ENCODE measurements around the gene CENPF. TPM values are rescaled to one million over a fixed set of nuclear protein-coding genes. Genes with fewer than 3 reads are reported as not detected.

CENPF gene
- total and polyA plus RNA-seq, 11 donors, result 0.04 to 8.8 (median 0.70) TPM

DNA sequence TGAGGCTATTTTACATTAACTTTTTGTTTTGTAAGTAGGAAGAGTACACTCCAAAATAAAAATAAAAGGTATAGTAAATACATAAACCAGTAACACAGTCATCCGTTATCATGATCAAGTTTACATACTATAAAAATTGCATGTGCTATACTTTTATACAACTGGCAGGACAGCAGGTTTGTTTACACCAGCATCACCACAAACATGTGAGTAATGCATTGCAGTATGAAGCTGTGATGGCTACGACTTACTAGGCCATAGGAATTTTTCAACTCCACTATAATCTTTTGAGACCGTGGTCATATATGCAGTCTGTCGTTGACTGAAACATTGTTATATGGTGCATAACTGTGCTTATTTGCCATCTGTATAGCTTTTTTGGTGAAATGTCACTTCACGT, 106.2 kb downstream of the CENPF start:
- Histone ChIP-seq H3K4me1 (no peaks in the 10 kb centered on the region), H3K36me3 (no peaks in the 10 kb centered on the region), H3K27me3 (no peaks in the 10 kb centered on the region), H3K4me3 (no peak overlapping the region), H3K9me3 (peaks cover 0 to 17% (median 7%) of the 10 kb centered on the region in 12 donors), H3K27ac (no peak overlapping the region)
- intact Hi-C loops (cut with DNase I), result no loop called here
- WGBS, 4 donors, result 84 to 88% (median 85%) methylated on average over 5 of the region's 5 CpGs
- ATAC-seq (no peak), DNase-seq (no peak)
- TF ChIP-seq, protein P1, sequence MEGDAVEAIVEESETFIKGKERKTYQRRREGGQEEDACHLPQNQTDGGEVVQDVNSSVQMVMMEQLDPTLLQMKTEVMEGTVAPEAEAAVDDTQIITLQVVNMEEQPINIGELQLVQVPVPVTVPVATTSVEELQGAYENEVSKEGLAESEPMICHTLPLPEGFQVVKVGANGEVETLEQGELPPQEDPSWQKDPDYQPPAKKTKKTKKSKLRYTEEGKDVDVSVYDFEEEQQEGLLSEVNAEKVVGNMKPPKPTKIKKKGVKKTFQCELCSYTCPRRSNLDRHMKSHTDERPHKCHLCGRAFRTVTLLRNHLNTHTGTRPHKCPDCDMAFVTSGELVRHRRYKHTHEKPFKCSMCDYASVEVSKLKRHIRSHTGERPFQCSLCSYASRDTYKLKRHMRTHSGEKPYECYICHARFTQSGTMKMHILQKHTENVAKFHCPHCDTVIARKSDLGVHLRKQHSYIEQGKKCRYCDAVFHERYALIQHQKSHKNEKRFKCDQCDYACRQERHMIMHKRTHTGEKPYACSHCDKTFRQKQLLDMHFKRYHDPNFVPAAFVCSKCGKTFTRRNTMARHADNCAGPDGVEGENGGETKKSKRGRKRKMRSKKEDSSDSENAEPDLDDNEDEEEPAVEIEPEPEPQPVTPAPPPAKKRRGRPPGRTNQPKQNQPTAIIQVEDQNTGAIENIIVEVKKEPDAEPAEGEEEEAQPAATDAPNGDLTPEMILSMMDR (IDR thresholded peaks at IDR 0.05), result no peak
- TF ChIP-seq POLR2A (IDR thresholded peaks at IDR 0.05), result no peak

DNA sequence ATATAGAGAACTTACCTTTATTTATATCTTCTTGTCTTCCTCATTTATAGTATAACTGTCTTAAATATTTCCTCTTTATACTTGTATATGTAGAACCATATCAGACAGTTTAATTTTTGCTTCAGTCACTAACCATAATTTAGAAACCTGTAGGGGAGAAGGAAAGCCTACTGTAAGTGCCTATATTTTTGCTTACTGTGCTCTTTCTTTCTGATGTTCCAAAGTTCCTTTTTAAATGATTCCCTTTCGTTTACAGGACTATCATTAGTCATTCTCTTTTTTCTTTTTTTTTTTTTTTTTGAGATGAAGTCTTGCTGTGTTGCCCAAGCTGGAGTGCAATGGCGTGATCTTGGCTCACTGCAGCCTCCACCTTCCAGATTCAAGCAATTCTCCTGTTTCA, 109.7 kb downstream of the CENPF start:
- Histone ChIP-seq H3K4me3 (no peak overlapping the region), H3K4me1 (no peaks in the 10 kb centered on the region), H3K9me3 (no peaks in the 10 kb centered on the region), H3K27ac (no peak overlapping the region), H3K36me3 (no peaks in the 10 kb centered on the region), H3K27me3 (peaks cover 0 to 3% (median 0%) of the 10 kb centered on the region in 9 donors)
- 58 to 69% (median 63%) methylated on average over 2 of the region's 2 CpGs for WGBS, 4 donors
- no peak for DNase-seq
- intact Hi-C loops (cut with DNase I), result no loop called here
- TF ChIP-seq POLR2A (IDR thresholded peaks at IDR 0.05), result no peak
- TF ChIP-seq, protein P1 (IDR thresholded peaks at IDR 0.05), result no peak
- ATAC-seq, result no peak

Other genes starting within 250 kb of the CENPF start
- 10 to 100 TPM; 25.3 to 52.0 (median 45.9) TPM for gene PTPN14, start 51.6 kb upstream of the CENPF start, total RNA-seq
- 10 to 100 TPM in 1 of 2 donors, 1 to 10 TPM in 1; 8.7 to 23.9 TPM for gene PTPN14, start 51.6 kb upstream of the CENPF start, polyA plus RNA-seq

Data from heart left ventricle (tissue), 16 donors.